Measurements from ENCODE around the gene NMT2.

Gene NMT2

DNA sequence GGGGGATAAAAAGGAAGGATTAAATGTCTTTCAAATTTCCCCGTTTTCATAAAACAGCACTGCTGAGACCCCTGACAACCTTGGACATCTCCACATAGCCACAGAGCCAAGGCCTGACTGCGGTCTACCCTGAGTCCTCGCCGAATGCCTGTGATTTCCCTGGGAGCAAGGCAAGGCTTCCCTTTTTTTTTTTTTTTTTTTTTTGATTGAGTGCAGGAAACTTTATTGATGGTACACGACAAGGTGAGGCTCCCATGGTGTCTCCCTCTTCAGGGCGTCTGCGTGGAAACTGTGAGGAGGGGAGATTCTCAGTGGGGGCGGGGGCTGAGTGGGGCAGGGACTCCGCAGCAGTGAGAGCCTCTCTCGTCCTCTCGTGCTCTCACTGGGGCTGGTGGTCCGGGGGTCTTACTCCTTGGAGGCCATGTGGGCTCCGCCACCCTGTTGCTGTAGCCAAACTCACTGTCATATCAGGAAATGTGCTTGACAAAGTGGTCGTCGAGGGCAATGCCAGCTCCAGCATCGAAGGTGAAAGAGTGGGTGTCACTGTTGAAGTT lies 75.6 kb downstream of the NMT2 start:
- DNase-seq (ENCODE audit: low spot score): no peak

DNA sequence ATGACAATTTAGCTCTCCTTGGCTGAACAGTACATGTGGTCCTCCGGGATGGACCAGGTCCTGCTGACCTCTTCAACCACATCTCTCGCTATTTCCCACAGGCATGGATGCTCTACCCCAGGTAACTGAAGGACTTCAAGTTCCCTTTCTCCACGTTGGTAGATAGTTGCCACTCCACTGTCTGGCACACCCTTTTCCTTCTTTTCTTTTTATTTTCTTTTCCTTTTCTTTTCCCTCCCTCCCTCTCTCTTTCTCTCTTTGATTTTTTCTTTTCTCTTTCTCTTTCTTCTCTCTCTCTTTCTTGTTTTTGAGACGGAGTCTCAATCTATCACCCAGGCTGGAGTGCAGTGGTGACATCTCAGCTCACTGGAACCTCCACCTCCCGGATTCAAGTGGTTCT lies 77.1 kb downstream of the NMT2 start:
- no peak for DNase-seq (ENCODE audit: low spot score)

DNA sequence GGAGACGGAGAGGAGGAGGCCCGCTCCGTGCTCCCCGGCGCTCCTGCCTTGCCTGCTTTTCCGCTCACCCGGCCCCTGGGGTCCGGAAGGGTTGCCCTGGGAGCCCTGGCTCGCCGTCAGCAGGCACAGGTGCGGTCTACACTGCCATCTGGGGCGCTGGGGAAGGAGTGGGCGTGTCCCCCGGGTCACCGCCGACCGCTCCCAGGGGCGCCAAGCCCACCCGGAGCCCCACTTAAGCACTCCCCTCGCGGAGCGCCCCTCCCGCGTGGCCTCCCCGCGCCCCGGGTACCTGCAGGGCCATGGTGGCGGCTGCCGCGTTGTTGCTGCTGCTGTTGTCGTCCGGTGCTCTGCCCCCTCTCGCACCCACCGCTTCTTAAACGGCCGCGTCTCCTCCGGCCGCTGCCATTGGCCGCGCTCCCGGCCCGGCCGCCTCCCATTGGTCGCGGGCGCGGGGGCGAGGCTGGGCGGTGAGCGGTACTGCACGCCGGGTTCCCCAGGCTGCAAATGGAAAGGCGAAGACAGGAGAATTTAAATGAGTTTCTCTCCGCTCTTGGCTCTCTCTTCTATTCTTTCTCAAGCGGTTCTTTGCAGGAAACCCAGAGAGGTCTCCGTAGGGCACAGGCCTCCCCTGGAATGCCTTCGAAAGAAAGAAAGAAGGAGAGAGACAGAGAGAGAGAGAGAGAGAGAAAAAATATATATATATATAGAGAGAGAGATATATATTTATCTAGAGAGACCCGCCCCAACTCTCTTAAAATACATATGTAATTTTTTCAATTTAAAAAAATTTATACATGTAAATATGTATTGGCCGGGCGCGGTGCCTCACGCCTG lies 79.8 kb downstream of the NMT2 start, which contains the start of gene ACBD7:
ACBD7 (minus strand) TSS at position 349 of the 834 bp plus-strand sequence; CDS start at position 301, 48 bp downstream.
- DNase-seq (ENCODE audit: low spot score): peak; percentile 97

DNA sequence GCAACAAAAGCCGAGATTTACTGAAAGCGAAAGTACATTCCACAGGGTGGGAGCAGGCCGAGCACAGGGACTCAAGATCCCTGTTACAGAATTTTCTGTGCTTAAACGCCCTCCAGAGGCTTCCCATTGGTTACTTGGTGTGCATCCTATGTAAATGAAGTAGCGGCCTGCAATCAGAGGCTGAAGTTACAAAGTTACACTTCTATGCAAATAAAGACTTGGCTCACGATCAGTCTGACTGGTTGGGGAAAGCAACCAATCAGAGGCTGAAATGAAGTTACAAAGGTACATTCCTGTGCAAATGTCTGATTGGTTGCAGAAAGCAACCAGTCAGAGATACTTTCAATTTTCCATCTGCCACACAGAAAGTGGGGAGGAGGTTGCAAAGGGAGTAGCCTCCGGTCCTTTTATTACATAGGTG lies 84.0 kb downstream of the NMT2 start:
- peak; percentile 85 for DNase-seq (ENCODE audit: low spot score)

DNA sequence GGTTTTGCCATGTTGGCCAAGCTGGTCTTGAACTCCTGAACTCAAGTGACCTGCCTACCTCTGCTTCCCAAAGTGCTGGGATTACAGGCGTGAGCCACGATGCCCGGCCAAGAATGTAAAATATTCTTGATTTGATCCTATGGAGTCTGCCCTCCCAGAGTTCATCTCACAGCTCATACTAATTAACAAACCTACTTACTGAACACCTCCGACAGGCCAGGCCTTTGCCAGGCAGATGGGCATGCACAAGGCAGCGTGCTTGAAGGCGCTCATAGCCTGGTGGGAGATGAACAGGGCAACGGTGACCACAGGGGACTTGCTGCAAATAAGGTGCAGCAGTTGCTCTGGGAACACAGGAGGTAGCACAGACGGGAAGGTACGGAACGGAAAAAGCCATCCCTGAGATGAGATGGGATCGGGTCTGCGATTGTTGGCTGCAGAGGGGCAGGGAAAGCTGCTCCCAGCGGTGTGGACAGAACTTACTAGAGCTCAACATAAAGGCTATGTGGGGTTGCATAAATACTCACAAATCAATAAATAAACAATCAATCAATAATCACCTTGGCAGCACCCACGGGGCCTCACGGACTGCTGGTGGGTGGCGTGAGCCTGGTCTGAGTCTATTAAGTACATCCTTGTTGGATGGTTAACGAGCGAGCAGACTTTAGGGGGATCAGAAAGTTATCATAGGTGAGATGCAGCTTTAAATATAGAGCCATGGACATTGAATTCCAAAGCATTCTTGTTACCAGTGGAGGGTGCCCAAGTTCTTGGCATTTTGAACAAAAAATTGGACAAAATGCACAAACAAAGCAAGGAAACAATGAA lies 84.6 kb downstream of the NMT2 start:
- DNase-seq (ENCODE audit: low spot score): no peak

DNA sequence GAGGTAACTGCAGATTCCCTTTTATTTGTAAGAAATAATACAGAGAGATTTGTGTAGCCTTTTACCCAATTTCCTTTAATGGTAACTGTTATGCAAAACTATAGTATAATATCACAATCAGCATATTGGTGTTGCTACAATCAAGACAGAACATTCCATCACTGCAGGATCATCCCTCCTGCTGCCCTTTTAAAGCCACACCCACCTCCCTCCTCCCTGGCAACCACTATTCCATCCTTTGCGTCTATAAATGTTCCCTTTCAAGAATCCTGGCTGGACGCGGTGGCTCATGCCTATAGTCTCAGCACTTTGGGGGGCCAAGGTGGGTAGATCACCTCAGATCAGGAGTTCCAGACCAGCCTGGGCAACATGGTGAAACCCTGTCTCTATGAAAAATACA lies 93.1 kb downstream of the NMT2 start:
- no peak for DNase-seq (ENCODE audit: low spot score)

DNA sequence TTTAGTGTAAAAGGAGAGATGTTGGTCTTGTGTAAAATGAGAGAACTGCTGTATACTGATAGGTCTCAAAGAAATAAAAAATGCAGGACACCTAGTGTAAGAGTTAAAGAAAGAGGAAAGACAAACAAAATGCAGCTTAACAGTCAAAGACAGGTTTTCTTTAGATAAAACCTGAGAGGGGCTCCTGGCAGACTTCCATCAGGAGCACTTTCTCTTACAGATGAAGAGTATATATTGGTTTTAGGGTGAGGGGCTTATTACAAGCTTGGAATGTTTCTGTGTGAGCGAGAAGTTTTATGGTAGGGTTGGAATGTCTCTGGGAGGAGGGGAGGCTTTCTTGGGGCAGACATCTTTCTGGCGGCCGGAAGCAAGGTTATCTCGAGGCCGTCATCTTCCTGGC lies 96.1 kb downstream of the NMT2 start:
- no peak for DNase-seq (ENCODE audit: low spot score)

DNA sequence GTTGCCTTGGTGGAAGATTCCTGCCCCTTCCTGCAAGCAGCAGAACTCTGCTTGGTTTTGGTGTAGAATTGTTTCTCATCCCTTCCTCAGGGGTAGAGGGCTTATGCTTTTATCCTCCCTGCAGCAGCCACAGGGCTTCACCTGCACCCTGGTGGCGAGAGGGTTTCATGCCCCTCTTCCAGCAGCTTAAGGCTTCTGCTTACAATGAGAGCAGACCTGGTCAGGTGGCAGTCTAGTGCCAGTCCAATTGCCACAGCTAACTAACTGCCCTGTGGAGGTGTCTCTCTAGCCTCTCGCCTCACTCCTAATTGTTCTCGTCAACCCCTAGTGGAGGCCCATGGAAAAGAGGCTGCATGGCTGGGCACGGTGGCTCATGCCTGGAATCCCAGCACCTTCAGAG lies 99.3 kb downstream of the NMT2 start:
- DNase-seq (ENCODE audit: low spot score): no peak

DNA sequence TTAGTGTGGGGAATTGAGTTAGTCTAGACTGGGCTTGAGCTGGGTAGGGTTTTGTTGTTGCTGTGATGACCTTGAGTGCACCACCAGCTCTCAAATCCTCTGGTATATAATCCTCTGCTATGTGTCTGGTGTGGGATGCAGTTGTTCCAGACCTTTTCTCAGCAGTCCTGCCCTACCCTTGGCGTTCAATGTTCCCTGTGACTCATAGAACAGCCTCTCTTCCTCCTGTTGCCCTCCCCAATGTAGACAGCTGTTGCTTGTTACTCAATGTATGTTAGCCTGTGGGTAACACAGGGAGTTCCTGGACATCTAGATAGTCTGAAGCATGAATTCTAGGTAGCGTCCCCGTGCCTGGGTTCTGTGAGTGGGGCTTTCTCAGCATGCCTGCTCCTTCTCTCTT lies 99.7 kb downstream of the NMT2 start:
- peak; percentile 55 for DNase-seq (ENCODE audit: low spot score)

DNA sequence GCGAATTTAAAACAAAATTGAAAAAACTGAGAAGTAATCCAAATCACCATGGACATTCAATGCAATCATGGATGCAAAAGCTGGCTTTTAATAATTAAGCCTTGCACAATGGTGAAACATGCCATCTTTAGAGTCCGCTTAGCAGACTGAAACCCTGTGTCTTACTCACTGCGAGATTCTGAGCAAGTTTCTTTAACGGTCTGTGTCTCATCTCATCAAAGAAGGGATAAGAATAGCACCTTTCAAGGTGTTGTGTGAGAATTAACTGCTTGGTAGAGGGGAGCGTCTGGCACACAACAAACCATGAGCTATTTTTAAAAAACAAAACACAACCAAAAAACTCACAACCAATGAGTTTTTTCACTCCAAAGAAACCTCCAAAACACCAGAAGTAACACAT lies 101.3 kb downstream of the NMT2 start:
- DNase-seq (ENCODE audit: low spot score): no peak

DNA sequence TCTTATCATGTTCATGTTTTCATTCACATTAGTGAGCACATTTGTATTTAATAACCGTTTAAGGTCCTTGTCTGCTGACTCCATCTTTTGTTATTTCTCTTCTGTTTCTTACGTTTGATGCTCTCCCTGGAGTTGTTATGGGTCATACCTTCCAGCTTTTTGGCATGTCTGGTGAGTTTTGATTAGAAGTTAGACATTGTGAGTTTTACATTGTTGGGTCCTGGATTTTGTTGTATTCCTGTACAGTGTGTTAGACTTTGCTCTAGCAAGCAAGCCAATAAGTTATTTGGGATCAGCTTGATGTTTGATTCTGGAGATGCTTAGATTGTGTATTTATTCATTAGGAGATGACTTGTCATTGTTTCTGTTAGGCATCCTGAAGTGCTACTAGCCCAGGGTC lies 107.9 kb downstream of the NMT2 start:
- DNase-seq (ENCODE audit: low spot score): no peak

DNA sequence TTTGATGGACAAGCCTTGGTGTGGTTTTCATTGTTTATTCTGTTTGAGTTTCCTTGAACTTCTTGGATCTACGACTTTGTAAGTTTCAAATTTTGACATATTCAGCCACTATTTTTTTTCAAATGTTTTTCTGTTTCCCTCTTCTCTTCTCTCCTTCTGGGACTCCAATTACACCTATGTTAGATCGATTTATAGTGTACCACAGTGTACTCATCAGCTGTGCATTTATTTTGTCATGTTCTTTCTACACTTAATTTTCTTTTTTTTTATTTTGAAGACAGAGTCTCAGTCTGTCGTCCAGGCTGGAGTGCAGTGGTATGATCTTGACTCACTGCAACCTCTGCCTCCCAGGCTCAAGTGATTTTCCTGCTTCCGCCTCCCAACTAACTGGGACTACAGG lies 108.6 kb downstream of the NMT2 start:
- DNase-seq (ENCODE audit: low spot score): no peak

DNA sequence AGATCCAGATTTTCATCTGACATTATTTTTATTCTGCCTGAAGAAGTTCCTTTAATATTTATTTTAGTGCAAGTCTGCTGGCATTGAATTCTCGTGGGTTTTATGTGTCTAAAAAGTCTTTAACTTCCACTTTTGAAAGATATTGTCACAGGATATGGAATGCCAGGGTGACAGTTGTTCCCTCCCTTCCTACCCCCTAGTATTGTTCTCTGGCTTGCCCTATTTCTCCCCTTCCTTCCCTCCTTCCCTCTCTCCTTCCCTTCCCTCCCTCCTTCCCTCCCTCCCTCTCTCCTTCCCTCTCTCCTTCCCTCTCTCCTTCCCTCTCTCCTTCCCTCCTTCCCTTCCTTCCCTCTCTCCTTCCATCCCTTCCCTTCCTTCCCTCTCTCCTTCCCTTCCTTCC lies 109.8 kb downstream of the NMT2 start:
- DNase-seq (ENCODE audit: low spot score): no peak
